HepG2 (cell line): ENCODE measurements around the gene PDZD7.

Experiments used
- CREM ChIP-seq, 2 experiments: sonication (generic) in 1 of 2; formaldehyde crosslinking in 1 of 2; IDR thresholded peaks; 2 replicates each; pipeline versions ENCODE4 v1.4.0 to v1.6.1; 2016 to 2020; ENCODE audit warnings: antibody characterized with exemption in 1 of 2, mild to moderate bottlenecking in 1 of 2, missing genetic modification reagents in 1 of 2
- CTCF ChIP-seq: sonication (generic); formaldehyde crosslinking; IDR thresholded peaks from 2 replicates; pipeline ENCODE4 v1.5.0; 2020; ENCODE audit warnings: mild to moderate bottlenecking, missing genetic modification reagents, moderate library complexity
- FOXM1 ChIP-seq: sonication (generic); formaldehyde crosslinking; IDR thresholded peaks from 2 replicates; pipeline ENCODE4 v1.5.0; 2020; ENCODE audit warnings: missing genetic modification reagents
- MAZ ChIP-seq, 2 experiments: sonication (generic) in 1 of 2; formaldehyde crosslinking in 1 of 2; IDR thresholded peaks; 2 replicates each; pipeline versions ENCODE4 v1.5.0 to v1.6.1; 2012 to 2020; ENCODE audit warnings: low read depth in 2 of 2, mild to moderate bottlenecking in 2 of 2, borderline replicate concordance in 1 of 2, improper control_type of control experiment in 1 of 2, low read length in 1 of 2, missing genetic modification reagents in 1 of 2, moderate library complexity in 1 of 2
- MYC ChIP-seq: sonication (generic); formaldehyde crosslinking; IDR thresholded peaks from 2 replicates; pipeline ENCODE4 v1.9.0; 2021; ENCODE audit warnings: missing genetic modification reagents, borderline replicate concordance
- TBX2 ChIP-seq: sonication (generic); formaldehyde crosslinking; IDR thresholded peaks from 2 replicates; pipeline ENCODE4 v1.5.0; 2020; ENCODE audit warnings: missing genetic modification reagents, mild to moderate bottlenecking, borderline replicate concordance
- ZNF24 ChIP-seq: fragments of 450-650 bp; IDR thresholded peaks from 2 replicates; pipeline ENCODE4 v1.6.1; 2017; ENCODE audit warnings: antibody characterized with exemption, mild to moderate bottlenecking
- ZSCAN5A ChIP-seq: sonication (generic); formaldehyde crosslinking; IDR thresholded peaks from 2 replicates; pipeline ENCODE4 v1.8.0; 2022; ENCODE audit warnings: mild to moderate bottlenecking, missing genetic modification reagents, borderline replicate concordance

GRCh38 chr10:101052285-101052684 is 21.4 kb upstream of the PDZD7 start:
- TF ChIP-seq MAZ (IDR thresholded peaks at IDR 0.05; ENCODE audit: borderline replicate concordance, low read depth, low read length) (no peak), MAZ (CRISPR knock-in tag; IDR thresholded peaks at IDR 0.05; ENCODE audit: low read depth) (no peak), TBX2 (CRISPR knock-in tag) (no peak), CREM (IDR thresholded peaks at IDR 0.05) (no peak), CREM (CRISPR knock-in tag; IDR thresholded peaks at IDR 0.05) (no peak), ZSCAN5A (CRISPR knock-in tag) (no peak), FOXM1 (CRISPR knock-in tag) (no peak), MYC (CRISPR knock-in tag) (no peak), CTCF (CRISPR knock-in tag) (no peak), ZNF24 (no peak)
